Mucosa of gallbladder (tissue), 1 donor: Measurements from ENCODE around the gene DIRAS1. TPM values are rescaled to one million over a fixed set of nuclear protein-coding genes. Genes with fewer than 3 reads are reported as not detected.
A peak's percentile ranks its signal among the peaks of the same experiment; 100 is the strongest.

Experiments used
- DNase-seq: peaks from one replicate; pipeline ENCODE4 v3.0.0-alpha.2; 2020; ENCODE audit warnings: low spot score
- total RNA-seq: library from RNA; stranded (reverse); gene quantifications from one replicate; pipeline ENCODE4 v1.2.1, GENCODE V29; 2021
- donor health status: DM: no; HTN: no; CAD: no.

DIRAS1 gene, protein sequence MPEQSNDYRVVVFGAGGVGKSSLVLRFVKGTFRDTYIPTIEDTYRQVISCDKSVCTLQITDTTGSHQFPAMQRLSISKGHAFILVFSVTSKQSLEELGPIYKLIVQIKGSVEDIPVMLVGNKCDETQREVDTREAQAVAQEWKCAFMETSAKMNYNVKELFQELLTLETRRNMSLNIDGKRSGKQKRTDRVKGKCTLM
- 0.75 TPM for total RNA-seq

DNA sequence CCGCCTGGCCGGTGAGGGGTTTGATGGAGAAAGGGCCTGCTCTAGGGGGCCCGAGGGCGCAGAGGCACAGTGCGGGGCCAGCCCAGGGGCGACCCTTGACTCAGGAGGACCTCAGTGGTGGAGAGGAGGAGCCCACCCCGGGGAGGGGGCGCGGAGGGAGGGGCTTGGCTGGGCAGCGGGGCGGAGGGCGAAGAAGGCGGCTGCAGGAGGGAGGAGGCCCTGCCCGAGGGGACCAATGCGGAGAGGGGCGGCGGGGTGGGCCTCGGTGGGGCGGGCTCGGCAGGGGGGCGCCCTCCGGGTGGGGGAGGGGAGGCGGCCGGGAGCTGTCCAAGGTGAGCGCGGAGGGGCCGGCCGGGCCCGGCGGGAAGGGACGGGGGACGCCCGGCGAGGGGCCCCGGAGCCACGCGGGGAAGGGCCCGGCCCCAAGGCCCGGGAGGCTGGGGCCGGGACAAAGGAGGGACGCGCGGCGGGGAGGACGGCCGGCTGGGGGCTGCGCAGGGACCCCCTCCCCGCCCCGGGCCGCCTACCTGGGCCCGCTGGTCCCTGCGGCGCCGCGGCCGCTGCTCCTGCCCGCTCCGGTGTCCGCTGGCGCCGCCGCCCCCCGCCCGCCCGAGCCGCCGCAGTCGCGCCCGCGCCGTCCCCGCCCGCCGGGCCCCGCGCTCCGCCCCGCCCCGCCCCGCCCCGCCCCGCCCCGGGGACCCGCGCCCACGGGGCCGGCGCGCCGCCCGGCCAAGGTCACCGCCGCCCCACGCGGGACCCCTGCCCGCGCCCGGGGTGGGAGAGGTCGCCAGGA lies at the start of gene DIRAS1:
Gene DIRAS1, minus strand, starts transcription at position 596 of the 793 bp plus-strand sequence. CDS start 3,566 bp downstream, outside the sequence.
- DNase-seq: no peak

DNA sequence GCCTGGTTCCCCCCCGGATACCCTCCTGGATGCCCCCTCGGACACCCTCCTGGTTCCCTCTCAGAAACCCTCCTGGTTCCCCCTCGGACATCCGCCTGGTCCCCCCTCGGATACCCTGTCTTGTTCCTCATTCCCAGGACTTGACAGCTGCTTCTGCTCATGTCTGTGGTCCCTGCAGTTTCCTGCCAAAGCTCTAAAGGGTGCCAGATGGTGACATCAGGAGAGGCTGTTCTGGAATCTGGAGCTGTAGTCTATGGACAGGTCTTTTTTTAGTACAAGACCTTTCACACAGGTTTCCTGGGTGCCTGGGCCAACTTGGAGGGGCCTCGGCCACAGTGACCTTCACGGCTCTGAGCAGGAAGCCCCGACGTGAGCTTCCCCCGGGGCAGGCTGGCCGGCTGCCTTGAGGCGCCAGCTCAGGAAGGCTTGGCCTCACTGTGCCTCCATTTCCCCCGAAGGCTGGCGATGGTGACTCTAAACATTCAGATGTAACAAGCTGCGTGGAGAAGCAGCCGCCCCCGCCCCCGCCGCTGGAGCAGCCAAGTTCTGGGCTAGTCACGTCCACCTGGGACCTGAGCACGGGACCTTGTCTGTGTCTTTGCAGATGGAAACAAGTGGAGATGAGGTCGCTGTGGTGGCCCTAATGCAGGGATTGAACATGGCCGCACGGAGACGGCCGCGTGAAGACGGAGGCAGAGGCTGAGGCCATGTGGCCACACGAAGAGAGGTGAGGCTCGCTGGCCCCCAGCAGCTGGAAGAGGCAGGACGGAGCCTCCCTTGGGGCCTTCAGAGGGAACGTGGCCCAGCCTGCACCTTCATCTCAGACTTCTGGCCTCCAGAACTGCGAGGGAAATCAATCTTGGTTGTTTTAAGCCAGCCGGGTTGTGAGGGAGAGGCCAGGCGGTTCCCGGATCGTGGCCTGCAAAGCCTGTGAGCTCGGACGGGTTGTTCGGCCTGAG lies 49.2 kb upstream of the DIRAS1 start:
- peak; percentile 65 for DNase-seq

DNA sequence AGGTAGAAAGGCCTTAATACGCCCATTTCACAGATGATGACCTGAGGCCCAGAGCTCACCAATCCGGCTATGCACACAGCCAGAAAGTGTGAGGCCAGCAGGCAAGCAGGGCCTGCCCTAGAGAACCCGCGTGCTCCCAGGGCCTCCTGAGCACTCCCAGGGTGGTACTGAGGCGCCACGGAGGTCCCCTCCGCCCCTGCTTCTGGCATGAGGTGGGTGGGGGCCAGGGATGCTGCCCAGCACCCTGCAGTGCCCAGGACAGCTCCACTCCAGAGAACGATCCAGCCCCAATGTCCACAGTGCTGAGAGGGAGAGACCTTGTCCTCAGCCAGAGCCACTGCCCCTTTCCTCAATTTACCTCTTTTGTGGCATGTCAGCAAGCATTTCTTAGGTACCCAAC lies 48.0 kb upstream of the DIRAS1 start:
- no peak for DNase-seq

DNA sequence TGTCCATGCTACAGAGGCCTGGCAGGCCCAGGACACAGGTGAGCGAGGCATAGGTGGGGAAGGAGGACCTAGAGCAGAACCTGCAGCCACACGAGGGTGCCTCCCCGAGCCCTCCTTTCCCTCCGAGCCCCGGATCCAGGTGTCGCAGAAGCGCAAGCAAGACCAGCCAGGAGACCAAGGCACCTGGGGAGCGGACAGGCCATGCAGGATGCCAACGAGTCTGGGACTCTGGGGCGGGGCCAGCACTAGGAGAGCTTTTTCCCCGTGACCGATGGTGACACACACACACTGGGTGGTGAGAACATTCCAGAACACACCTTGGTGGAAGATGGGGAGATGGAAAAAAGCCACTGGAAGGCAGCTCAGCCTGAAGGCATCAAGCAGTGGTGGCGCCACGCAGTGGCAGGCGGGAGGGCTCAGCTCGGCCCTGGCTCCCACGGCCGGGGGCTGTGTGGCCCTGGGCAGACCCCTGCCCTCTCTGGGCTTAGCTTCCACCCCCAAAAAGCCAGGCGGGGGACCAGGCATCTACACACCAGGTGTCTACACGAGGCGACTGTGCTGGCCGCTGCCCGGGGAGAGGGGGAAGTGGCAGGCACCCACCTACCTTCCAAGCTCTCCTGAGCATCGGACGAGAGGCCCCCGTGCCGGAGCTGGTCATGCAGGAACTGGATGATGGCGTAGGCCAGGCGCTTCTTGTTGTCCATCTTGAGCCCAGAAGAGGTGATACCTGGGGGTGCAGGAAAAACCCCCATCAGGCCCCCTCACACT lies 47.4 kb upstream of the DIRAS1 start:
- DNase-seq: no peak

DNA sequence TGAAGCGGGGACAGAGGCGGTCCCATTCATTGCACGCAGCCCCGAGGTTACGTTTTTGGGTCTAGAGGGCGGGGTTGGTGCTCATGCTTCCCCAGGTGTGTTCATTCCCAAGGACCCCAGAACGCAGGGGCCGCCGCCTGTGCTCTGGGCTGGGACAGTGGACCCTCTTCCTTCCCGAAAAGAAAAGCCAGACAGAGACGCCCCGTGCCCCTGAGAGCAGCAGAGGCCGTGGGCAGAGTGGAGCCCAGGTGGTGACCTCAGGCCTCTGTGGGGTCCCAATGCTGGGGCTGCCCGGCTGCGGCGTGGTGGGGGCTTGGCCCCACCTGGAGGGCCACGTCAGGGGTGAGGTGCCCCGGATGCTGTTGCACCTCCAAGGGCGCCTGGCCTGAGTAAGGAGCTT lies 46.5 kb upstream of the DIRAS1 start:
- no peak for DNase-seq

DNA sequence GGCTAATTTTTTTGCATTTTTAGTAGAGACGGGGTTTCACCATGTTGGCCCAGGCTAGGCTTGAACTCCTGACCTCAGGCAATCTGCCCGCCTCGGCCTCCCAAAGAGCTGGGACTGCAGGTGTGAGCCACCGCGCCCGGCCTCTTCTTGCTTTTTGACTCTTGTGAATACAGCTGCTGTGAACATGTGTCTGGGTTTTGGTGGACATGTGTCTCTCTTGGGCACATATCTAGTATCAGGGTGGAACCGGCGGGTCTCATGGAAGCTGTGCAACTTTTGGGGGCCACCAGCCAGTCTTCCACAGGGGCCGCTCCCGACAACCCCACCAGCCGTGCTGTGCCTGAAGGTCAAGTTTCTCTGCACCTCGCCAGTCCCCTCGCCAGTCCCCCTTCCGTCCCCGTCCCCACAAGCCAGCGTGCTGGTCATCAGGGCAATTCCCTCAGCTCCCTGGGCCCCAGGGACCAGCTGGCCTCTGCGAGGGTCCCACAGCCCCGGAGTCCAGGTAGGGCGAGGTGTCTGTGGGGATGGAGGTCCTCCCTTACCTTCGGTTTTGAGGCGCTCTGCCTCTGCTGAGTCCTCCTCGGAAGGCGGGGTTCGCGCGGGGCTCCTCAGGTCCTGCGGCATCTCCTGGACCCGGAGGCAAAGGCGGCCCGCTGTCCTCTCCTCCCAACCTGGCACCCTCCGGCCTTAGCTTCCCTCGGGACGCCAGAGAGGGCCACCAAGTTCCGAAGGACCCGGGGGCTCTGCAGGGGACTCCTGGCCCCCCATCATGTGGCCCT lies 45.6 kb upstream of the DIRAS1 start:
- no peak for DNase-seq

DNA sequence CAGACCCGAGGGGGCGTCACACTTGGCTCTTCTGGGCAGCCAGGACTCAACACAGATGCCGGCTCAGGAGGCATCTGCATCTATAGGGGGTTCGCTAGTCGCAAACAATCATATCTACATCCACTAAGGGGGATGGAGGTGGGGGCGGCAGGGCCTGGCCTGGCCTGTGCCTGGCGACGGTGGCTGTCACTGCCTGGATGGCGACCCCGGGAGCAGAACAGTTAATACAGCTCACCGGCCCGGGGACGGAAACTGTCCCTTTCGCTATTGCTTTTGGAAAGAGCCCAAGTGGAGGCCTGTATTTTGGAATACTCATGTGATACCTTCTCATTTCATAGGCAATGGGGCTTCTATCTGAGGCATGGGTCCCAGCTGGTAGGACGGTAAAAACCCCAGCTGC lies 44.2 kb upstream of the DIRAS1 start:
- no peak for DNase-seq

DNA sequence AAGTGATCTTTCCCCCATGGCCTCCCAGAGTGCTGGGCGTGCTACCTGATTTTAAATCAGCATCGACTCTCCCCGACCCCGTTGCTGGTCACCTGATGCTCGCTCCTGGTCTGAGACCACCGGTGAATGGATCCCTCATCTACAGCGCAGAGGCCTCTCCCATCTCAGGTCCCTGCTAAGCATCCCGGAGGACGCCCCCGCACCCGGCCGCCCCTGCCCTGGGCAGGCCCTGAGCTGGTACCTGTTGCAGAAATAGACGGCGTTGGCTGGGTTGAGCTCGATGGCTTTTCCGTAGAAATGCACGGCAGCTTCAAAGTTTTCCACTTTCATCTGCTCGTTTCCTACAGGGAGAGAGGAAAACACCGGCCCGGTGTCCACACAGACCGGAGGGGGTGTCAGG lies 43.8 kb upstream of the DIRAS1 start:
- no peak for DNase-seq

DNA sequence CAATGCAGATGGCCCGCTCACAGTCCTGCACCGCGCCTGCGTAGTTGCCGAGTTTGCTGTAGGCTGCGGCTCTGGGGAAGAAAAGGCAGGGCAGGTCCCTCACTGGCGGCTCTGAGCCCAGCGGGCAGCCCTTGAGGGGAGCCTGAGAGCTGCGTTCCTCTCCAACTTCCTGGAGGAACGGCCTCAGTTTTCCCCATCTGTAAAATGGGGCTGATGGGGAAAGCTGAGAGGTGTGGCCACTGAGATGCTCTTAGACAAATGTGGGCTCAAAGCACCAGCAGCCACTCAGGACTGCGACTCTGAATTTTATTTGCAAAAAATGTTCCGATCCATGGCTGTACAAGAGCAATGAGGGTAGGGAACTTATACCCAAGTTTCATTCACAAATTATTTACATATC lies 42.5 kb upstream of the DIRAS1 start:
- DNase-seq: no peak

DNA sequence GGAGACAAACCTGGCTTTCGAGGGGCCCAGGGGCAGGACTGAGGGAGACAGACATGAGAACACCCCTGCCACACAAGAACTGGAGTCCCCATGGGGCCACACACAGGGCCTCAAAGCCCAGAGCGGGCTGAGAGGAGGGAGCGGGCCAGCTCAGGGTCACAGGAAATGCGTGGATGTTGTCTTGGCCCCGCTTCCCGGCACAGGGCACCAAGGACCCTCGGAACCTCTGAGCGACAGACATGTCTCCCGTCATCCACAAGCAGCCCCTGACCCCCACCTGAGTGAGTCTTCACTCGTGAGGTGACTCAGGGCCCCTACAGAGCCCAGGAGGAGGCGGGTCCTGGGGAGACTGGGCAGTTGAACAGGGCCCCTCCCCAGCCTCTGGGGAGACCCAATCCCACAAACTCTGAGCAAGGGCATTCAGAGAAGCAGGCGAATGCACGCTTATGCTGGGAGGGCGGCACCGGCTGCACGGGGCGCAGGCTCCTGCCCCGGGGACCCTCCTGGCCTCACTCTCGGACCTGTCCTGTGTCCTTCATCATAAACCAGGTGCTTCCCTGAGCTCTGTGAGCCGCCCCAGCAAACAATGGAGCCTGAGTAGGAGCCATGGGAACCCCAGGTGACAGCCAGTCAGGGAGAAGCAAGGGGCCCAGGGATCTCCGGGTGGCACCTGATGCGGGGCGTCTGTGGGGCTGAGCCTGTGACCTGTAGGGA lies 41.8 kb upstream of the DIRAS1 start:
- DNase-seq: no peak

DNA sequence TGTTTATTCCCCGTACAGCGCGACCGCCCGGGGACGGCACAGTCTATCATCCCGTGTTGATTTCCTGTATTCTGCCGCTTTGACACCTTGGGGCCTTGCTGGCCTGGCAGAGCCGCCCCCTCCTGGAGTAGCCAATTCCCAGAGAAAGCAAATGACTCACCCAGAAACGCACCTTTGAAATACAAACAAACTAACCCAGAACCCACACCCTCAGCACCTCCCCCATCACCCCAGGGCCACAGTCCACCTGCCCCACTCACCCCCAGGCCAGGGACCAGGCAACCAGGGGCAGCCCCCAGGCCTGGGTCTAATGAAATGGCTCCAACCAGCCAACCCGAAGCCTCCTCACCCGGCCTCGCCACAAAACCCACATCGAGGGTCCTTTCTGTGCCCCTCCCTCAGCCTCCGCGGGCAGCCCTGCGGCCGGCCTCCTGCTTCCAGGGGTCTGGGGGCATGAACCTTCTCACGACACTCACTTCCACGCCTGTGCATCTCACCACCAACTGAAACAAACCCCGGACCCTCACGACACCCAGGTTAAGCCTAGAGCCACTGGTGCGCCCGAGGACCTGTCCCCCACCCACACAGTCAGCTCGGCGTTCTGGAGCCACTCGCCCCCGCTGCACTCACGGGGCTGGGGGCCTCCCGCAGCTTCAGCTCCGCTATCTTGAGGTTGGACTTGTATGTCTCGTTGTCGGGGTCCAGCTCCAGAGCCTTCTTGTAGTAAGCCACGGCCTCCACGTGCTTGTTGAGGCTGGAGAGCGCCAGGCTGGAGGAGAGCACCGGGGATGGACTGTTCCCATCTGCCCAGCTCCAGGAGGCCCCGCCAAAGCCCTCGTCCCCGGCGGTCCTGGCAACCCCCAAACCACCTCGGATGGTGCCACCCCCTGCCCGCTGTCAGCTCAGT lies 41.0 kb upstream of the DIRAS1 start:
- DNase-seq: no peak

DNA sequence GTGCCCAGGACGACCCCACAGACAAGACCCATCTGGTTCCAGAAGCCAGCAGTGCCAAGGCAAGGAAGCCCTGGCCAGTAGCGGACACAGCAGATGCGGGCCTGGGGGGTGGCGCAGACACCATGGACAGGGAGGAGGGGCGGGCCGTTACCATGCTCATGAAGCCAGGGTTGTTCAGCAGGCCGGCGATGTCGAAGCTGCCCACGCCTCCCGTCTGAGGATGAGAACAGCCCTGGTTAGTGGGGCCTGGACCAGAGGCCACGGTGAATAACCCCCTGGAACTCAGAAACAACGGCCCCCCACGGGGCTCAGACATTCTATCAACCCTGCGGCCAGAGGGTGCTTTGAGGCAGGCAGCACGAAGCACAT lies 40.1 kb upstream of the DIRAS1 start:
- DNase-seq: no peak

DNA sequence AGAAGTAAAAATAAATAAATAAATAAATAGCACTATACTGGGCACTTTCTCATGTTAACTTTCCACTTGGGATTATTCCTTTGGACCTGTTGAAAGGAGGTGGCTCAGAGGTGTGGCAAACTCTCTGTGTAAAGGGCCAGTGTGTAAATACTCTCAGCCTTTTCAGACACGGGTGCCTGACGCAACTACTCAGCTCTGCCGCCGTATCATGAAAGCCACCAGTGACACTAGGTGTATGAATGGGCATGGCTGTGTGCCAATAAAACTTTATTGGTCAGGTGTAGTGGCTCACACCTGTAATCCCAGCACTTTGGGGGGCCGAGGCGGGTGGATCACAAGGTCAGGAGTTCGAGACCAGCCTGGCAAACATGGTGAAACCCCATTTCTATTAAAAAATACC lies 38.8 kb upstream of the DIRAS1 start:
- no peak for DNase-seq

DNA sequence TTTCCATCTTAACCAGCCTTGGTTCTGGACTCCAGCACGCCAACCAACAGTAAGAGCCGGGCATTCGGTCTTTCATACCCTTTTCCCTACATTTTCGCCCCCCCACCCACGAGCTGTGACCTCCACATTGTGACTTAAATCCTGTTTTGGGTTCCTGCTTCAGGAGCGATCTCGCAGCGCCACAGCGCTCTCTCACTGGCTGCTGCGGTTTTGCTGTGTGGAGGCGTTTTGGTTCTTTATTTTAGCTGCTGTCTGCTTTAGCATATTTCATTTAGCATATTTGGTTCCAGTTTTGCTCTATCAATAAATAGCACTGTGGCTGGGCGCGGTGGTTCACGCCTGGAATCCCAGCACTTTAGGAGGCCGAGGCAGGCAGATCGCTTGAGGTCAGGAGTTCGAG lies 38.2 kb upstream of the DIRAS1 start:
- DNase-seq: no peak

DNA sequence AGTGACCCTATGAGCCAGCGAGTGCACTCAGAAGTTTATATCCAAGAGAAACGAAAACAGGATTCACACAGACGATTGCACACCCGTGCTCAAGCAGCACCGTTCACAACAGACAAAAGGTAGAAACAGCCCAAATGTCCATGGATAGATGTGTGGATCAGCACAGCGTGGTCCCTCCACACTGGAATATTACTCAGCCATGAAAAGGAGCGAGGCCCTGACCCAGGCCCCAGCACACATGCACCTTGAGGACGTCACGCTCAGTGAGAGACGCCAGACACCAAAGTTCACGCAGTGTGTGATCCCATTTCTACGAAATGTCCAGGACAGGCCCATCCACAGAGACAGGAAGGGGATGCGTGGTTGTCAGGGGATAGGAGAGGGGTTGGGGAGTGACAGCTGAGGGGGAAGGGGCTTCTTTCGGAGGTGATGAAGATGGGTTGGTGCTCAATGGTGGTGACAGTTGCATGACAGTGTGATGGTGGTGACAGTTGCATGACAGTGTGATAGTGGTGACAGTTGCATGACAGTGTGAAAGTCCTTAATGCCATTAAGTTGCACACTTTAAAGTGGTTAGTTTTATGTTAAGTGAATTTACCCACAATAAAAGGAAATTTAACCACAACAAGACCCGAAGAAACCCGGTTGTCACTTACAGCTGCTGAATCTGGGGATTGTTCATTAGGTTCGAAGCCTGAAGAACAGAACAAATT lies 37.6 kb upstream of the DIRAS1 start:
- DNase-seq: no peak

DNA sequence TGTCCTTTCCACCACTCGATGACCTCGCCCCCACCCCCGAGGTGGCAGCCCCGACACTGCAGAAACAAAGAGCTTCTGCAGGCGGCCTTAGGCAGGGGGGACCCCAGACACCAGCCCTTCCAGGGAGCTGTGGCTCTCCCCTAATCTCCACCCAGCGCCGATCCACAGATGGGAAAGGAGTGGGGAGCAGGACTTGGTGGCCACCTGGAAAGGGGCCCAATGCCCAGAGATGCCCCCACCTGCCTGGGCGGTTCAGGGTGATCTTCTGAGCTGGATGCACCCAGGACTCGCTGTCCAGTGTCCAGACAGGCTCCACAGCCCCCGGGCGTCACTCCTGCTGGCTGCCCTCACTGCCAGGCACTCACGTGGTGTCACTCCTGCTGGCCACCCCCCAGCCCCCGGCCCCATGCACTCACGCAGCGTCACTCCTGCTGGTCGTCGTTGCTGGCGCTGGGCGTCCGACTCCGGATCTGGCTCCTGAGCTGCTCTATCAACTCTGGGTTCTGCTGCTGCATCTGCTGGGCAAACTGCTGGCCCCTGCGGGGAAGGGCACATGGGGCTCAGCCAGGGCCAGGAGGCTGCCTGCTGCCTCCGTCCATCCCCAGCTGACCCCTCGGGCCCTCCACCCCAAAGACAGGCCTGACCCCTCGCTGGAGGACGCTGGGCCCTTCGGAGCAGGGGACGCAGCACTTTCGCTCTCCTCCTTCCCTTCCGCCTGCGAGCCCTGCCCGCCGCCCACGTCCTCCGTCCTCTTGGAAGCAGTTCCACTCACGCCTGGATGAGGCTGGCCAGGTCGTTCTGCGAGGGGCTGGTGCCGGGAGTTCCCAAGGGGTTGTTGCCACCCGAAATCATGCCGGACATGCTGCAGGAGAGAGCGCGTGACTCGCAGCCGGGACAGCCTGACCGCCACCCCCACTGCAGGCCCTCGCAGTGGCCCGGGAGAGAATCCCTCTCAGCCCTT lies 36.0 kb upstream of the DIRAS1 start:
- no peak for DNase-seq

DNA sequence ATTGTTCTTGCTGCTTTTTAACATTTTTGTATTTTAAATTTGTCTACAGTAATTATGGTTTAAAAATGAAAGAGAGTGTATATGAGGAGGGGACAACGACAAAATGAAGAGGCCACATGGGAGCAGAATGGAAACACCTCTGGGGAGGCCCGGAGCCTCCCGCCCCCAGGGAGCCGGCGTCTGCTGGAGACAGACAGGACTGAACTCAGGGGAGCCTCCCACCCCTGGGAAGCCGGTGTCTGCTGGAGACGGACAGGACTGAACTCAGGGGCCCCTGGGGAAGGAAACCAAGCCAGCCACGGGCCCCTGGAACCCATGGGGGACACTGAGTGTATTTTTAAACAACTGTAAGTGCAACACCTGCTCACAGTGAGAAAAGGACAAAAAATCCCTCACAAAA lies 35.3 kb upstream of the DIRAS1 start:
- DNase-seq: no peak
